Measurements from ENCODE around the gene TTLL1. TPM values are rescaled to one million over a fixed set of nuclear protein-coding genes. Genes with fewer than 3 reads are reported as not detected.

TTLL1 gene
- total RNA-seq, 1 experiment from 2014 or later, result 4.6 TPM

Other genes with a start within 250 kb of the TTLL1 start
- gene ARFGAP3, start 232.1 kb downstream of the TTLL1 start, total RNA-seq (2021; ENCODE audit: unreplicated experiment), result 27.0 TPM
- 60.2 TPM for gene PACSIN2, start 74.2 kb downstream of the TTLL1 start, total RNA-seq (2021; ENCODE audit: unreplicated experiment)
- 0.18 TPM for gene BIK, start 21.4 kb upstream of the TTLL1 start, total RNA-seq (2021; ENCODE audit: unreplicated experiment)
- gene MCAT, start 54.0 kb upstream of the TTLL1 start, total RNA-seq (2021; ENCODE audit: unreplicated experiment), result 16.3 TPM
- 144 TPM for gene TSPO, start 62.2 kb upstream of the TTLL1 start, total RNA-seq (2021; ENCODE audit: unreplicated experiment)
- gene TTLL12, start 97.7 kb upstream of the TTLL1 start, total RNA-seq (2021; ENCODE audit: unreplicated experiment), result 26.3 TPM

All from Panc1 (cell line).